Measurements from ENCODE around the gene ZNF648.

DNA sequence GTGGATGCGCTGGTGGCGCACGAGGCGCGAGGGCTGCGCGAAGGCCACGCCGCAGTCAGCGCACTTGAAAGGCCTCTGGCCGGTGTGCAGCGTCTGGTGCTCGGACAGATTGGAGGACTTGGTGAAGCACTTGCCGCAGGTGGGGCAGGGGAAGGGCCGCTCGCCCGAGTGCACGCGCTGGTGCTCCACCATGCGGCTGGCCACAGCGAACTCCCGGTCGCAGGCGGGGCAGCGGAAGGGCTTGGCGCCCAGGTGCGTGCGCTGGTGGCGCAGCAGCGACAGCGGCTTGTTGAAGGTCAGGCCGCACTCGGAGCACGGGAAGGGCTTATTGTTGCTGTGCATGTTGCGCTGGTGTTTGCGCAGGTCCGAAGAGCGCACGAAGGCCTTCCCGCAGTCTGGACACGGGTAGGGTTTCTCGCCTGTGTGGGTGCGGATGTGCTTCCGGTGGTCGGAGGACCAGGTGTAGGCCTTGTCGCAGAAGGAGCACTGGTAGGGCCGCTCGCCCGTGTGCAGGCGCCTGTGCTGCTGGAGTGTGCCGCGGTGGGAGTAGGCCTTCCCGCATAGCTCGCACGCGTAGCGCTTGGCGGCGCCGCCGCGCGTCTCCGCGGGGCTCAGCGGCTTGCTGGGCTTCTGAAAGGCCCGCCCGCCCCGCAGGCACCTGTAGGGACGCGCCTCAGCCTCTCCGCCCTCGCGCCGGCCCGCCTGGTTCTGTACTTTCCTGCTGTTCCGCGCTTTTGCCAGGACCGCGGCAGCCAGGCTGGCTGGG, 4.7 kb downstream of the ZNF648 start:
- TF ChIP-seq, protein P1, sequence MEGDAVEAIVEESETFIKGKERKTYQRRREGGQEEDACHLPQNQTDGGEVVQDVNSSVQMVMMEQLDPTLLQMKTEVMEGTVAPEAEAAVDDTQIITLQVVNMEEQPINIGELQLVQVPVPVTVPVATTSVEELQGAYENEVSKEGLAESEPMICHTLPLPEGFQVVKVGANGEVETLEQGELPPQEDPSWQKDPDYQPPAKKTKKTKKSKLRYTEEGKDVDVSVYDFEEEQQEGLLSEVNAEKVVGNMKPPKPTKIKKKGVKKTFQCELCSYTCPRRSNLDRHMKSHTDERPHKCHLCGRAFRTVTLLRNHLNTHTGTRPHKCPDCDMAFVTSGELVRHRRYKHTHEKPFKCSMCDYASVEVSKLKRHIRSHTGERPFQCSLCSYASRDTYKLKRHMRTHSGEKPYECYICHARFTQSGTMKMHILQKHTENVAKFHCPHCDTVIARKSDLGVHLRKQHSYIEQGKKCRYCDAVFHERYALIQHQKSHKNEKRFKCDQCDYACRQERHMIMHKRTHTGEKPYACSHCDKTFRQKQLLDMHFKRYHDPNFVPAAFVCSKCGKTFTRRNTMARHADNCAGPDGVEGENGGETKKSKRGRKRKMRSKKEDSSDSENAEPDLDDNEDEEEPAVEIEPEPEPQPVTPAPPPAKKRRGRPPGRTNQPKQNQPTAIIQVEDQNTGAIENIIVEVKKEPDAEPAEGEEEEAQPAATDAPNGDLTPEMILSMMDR (IDR thresholded peaks at IDR 0.05) = peak; percentile 62
- TF ChIP-seq ZFX (IDR thresholded peaks at IDR 0.05; ENCODE audit: borderline replicate concordance) = no peak

All from 22Rv1 (cell line).